SHP77 (cell line): ENCODE results near the gene CDK8.
A peak's percentile ranks its signal among the peaks of the same experiment; 100 is the strongest.
"Not testable (repeated sequence)": the region's sequence is repeated elsewhere in the genome, so short reads cannot be mapped to it uniquely, and the experiment has no call there.

Experiments
- DNase-seq, 2 experiments: peaks; one replicate each; lab custom pipeline; 2025; lab: John Stamatoyannopoulos, UW

Gene CDK8

DNA sequence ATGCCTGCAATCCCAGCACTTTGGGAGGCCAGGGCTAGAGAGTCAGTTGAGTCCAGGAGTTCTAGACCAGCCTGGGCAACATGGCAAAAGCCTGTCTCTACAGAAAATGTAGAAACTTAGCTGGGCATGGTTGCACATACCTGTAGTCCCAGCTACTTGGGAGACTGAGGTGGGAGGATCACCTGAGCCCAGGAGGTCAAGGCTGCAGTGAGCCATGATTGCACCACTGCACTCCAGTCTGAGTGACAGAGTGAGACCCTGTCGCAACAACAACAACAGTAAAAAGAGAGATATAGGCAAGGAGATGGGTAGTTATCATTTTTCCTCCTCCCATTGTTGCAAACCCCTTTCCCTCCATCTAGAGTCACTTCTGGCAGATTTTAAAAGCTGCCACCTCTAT is 62.2 kb downstream of the CDK8 start:
- not testable (repeated sequence) for DNase-seq

DNA sequence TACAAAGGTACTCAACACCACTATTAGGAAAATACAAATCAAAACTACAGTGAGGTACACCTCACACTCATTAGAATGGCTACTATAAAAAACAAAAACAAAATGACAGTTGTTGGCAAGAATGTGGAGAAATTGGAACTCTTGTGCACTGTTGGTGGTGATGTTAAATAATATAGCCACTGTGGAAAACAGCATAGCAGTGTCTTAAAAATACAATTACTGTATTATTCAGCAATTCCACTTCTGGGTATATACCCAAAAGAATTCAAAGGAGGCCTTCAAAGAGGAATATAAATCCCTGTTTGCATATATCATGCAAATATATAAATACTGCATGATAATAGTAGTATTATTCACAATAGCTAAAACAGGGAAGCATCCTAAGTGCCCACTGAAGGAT is 66.8 kb downstream of the CDK8 start:
- DNase-seq = no peak

DNA sequence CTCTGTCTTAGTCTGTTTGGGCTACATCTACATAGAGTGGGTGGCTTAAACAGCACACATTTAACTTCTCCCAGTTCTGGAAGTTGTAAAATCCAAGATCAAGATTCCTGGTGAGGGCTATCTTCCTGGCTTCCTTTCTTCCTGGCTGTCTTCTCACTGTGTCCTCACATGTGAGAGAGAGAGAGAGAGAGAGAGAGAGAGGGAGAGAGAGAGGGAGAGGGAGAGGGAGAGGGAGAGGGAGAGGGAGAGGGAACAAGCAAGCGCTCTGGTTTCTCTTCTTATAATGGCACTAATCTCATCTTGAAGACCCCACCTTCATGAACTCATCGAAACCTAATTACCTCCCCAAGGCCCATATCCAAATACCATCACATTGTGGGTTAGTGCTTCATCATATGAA is 69.2 kb downstream of the CDK8 start:
- no peak for DNase-seq

DNA sequence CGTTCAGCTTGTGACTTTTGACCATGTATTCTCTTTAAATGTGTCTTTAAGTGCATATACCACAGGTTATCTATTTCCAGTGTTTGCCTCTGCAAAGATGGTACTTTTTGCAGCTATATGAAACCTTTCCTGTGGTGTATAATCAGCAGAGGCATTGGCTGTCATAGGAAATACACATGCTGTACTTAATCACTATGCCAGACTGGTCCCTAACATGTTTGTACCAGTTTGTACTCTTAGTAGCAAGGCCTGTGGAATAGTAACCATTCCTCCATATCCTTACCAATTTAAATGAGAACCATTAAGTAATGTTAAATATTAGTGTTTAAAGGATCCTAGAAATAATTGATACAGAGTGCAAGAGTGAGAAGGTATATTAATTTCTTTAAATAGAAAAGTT is 69.8 kb downstream of the CDK8 start:
- DNase-seq = no peak

DNA sequence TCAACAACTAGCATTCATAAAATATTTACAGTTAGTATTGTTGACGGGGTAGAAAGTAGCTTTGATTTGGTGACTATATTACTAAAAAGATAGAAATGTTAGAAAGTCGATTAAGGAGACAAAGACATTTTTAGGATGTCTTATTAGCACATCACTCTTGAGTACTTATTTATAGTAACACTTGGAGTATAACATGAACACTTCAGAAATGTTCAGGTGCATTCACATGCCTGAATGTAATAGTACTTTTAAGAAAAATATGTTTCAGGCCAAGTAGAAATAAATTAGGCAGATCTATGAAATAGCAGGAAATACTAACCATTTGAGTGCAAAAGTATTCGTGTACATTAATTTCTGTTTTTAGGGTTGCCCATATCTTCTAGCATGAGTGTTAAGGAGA is 70.4 kb downstream of the CDK8 start:
- no peak for DNase-seq

DNA sequence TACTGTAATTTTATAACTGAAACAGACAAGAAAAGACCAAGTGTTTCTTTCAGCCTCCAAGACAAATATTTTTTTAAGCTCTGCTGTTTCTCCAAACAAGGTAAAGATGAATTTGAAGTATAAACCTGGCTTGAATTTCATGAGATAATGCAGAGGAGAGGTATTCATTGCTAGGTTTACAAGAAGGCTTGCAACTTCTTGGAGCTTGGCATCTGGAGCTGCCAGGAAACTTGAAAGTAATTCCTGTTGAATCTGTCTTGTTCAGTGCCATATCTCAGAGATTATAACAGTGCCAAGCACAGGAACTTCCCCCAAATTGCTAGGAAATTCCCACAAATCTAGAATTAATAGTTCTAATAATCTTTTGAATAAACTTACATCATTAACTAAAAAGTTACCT is 70.9 kb downstream of the CDK8 start:
- no peak for DNase-seq

DNA sequence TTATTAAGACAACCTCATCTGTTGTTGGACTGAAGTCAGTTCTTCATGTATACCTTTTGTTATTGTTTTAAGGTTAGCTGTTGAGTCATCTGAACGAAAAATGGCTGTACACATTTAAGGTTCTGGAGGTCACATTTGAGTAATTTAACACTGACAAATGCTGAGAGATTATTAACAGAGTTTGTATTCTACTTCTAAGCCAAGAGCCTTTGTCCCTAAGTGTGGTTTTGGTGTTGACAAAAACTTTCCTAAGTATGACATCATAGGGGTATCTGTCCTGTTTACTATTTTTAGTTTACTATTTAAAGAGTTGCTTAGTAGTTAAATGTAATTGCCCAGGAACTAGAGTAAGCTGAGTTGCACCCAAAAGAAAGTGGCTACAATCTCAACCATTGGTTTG is 71.9 kb downstream of the CDK8 start:
- DNase-seq = no peak

DNA sequence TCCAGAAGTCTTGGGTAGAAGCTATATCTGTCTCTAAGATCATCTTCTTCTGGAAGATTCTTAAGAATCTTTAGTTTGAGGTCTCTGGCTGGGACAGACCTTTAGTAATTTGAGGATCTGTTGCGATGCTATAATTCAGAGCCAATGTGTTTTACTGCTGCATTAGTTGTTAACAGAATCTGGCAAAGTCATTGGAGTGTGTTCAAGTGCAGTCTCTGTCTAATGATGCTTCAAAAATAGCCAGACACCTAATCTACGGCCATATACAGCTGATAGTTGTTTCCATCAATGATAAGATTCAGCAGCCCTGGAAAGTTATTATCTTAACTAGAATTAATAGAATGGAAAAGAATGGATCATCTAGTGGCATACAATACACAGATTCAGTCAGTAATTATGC is 72.6 kb downstream of the CDK8 start:
- no peak for DNase-seq

DNA sequence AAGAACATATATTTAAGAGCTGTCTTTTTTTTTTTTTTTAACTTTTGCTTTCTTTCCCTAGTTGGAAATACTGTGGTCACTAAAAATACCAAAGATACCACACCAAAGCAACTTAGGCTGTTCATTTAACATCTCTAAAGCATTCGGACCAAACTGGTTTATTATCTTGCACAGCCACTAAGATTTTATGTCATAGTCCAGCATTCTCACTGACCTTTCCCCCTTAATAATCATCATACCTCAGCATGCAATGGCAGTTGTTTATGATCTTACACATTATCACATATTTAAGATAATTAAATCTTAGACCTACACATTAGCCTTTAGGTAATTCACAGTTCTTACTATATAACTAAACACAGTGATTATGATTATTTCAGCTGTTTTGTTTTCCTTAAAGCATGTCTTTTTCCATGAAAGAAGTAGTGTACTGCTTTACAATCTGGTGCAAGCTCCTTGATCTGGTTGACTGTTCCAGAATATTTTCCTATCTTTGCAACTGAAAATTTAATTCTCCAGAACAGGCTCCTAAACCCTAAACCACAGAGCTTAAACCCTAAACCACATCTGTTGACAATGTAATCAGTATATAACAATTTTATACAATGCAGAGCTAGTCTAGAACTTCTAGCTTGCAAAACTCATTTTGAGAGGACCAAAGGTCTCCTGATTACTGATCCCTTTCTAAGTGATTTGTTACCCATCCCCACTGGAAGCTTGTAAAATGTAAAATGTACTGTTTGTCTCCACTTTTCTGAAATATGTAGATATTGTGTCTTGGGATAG is 74.2 kb downstream of the CDK8 start:
- no peak for DNase-seq

DNA sequence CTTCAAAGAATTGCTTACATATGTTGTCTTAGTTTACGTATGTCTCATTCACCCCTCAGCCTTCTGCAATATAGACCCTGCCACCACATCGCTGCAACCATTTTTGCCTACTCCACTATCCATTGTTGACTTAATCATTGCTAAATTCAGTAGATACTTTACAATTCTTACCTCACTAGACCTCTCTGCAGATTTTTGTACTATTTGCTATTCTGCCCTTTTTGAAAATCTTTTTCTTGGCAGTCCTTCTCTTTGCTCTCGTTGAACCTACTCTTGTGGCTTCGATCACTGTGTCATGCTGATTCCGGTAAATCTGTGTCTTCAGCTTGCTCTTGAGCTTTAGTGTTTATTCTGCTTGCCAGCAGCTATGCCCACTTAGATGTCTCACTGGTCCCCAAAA is 81.2 kb downstream of the CDK8 start:
- DNase-seq = no peak

DNA sequence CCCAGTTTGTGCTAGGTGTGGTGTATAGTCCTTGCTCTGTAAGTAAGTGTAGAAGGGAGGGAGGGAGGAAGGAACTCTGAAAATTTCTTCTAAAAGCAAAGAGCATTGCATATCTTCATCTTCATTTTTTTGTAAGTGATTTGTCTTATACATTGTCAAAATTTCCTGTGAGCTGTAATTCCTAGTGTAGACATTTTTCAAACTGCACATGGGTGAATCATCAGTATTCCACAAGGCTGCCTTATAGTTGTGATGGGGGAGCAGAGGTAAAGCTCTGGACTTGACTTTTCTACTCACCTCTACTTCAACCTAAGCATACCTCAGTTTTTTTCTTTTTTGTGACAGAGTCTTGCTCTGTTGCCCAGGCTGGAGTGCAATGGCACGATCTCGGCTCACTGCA is 86.9 kb downstream of the CDK8 start:
- no peak for DNase-seq

DNA sequence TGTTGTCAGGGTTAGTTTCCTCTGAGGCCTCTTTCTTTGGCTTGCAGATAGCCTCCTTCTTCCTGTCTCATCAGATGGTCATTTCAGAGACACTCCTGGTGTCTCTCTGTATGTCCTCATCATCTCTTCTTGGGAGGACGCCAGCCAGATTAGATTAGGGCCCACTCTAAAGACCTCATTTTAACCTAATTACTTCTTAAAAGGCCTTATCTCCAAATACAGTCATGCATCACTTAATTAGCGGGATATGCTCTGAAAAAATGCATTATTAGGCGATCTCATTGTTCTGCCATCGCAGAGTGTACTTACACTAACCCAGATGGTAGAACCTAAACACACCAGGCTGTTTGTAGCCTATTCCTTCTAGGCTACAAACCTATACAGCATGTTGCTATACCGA is 89.0 kb downstream of the CDK8 start:
- DNase-seq = no peak

DNA sequence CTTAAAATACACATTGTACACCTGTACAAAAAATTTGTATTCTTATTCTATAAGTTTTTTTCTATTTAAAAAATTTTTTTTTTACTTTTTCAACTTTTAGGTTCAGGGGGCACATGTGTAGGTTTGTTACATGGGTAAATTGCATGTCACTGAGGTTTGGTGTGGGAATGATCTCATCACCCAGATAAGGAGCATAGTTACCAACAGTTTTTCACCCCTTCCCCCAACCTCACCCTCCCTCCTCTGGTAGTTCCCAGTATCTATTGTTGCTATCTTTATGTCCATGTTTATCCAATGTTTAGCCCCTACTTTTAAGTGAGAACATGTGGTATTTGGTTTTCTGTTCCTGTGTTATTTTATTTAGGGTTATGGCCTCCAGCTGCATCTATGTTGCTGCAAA is 89.9 kb downstream of the CDK8 start:
- DNase-seq = no peak

DNA sequence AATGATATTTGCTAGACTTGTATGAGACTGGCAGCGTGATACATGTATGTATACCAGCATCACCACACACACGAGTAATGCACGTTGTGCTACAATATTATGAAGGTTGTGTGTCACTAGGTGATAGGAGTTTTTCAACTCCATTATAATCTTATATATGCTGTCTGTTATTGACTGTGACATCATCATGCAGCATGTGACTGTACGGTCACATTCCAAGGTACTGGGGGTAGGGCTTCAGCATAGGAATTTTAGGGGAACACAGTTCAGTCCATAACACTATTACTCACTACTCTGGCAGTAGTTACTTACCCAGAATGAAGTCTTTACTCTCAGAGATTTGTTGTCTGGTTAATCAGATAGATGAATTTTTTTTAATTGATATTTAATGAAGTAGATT is 91.1 kb downstream of the CDK8 start:
- DNase-seq = no peak

DNA sequence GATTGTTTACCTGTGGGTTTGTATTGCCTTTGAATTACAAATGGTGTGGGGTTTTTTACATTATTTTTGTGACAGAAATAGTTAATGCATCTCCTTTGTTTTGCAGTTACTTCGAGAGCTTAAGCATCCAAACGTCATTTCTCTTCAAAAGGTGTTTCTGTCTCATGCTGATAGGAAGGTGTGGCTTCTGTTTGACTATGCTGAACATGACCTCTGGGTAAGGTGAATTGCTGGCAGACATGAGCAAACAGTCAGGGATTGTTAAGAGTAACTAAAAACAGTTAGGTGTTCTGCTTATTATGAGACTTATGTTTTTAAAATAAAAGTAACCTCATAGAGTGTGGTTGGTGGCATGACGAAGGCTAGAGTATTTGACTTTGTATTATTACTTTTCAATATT is 95.0 kb downstream of the CDK8 start:
- no peak for DNase-seq

DNA sequence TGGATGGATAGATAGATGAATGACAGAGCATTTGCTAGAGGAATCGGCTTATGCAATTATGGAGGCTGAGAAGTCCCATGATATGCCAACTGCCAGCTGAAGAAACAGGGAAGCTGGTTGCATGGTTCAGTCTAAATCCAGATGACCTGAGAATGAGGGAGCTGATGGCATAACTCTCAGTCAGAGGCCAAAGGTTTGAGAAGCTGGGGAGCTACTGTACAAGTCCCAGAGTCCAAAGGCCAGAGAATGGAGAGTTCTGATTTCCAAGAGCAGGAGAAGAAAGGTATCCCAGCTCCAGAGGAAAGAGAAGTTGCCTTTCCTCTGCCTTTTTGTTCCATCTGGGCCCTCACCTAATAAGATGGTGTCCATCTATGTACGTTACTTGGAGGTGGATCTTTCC is 108.3 kb downstream of the CDK8 start:
- no peak for DNase-seq

DNA sequence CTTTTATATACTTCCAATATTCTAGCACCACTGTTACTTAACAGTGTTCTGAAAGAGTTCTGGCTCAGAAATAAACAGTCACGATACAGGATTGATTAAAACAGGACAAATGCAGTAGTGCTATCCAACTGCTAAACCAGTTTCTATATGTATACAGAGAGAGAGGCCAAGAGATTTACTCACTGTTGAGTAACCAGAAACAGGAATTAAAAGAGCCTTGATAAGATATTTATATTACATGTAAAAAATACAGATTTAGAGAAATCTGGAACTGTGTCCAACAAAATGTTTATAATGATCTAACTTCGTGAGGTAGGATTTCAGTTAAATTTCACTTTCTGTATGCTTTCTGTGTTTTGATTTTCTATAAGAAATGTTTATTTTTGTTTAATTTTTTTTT is 116.6 kb downstream of the CDK8 start:
- DNase-seq = no peak

DNA sequence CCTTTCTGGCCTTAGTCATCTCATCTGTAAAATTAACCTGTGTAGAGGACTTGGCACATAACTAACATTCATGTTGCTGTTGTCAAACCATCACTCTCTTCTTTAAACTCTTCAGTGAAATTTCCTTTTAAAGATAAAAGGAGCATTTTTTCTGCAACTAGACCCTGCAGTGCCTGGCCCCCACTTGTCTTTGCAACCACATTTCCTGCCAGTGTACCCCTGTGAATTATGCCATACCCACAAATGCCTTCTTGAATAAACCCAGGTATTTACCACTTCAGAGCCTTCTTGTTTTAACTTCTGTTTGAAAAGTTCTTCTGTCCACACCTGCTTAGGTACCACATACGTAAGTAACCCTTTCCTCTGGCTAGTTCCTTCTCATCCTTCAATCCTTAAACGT is 118.8 kb downstream of the CDK8 start:
- no peak for DNase-seq

DNA sequence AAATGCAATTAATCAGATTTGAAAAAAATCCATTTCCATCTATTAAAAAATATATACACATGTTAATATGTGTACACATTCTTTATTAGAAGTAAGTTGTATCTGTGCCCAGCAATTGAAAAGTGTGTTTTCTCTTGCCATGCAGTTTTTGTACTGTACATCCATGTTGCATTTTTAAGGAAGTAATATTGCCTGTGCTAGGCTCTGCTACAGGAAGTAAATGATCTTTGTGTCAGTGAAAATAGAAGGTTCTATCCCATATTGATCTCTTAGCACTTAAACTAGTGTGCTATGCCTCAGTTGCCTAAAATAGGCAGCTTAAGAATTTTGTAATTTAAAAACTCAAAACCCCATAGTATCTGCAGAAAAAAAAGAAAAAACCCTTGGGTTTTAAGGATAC is 122.5 kb downstream of the CDK8 start:
- DNase-seq = no peak

DNA sequence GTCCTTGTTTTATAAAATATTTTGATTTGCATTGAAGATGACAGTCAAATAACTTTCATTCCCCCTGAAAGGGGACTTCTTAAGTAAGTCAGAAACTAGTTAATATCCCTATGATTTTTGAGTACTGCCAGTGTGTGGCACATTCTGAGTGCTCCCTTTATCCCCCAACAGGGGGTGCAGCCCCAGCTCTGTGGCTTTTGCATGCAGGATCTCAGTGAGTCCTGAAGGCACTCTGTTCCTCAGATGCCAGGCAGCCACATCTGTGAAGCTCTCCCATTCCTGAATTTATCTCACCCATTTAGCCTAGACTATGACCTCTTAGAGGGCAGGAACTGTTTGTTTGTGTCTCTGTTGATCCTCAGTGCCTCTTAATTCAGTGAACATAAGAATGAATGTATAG is 123.1 kb downstream of the CDK8 start:
- peak in 1 of 2 experiments; percentile 3 for DNase-seq

DNA sequence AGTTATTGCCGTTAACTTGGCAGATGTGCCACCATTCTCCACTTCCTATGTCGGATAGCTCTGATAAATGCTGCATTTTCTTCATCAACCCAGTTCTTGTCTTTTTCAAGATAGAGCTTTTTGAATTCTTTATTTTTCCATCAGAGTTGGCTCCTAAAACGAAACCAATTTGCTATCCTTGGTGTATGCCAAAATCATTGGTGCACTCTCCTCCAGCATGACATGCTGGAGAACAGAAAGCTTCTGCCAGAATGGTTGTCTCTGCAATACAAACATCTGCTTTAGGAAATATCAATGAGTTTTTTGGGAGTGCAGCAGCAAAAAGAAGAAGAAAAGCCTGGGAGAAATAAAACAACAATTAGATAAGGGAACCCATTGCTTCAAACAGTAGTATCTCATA is 124.2 kb downstream of the CDK8 start:
- DNase-seq = no peak

DNA sequence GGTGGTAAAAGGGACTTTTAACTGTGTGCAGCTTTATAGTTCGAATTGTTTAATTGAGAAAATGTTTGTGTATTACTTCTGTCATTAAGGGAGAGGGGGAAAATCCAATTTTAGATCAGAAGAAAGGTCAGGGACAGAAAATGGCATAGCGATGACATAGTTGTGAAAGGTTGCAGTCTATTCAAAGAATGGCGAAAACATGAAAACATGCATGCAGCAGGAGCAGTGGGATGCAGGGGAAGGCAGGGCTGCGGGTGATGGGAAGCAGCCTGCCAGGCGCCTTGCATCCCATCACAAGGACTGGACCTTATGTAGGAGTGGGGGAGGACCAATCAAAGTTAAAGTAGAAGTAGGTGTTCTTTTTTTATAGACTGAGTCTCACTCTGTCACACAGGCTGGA is 125.9 kb downstream of the CDK8 start:
- no peak for DNase-seq

DNA sequence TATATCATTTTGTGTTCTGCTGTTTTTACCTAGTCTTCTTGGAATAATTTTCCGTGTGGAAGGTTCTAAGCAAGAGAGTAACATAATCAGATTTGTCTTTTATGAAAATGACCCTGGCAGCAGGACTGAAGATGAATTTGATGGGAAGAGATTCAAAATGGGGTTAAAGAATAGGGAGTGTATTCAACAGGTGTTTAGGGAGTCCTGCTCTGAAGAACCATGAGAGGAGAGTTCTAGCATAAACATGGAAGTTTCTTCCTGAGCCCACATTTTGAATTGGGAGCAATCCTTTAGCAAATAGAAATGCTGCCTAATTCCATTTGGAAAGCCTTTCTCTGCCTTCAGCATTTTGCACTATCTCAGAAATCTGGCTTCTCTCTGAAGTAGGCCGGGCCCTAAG is 127.0 kb downstream of the CDK8 start:
- DNase-seq = no peak

DNA sequence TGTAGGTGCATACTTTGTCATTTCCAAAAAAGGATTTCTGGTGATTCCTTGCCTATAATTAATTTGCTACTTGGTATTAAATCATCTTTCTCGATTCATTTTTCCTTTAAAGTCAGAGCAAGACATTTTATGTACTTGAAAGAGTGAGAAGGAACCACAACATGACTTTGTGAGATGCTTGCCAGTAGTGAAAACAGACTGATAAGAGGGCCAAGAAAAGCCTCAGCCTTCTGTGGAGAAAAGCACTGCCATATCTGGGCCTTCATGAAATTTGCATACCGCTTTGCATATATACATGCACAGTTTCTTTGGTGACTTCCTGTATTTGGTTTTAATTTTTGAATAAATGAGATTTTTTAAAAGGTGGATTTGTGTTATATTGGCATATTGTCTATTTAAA is 128.4 kb downstream of the CDK8 start:
- DNase-seq = no peak

DNA sequence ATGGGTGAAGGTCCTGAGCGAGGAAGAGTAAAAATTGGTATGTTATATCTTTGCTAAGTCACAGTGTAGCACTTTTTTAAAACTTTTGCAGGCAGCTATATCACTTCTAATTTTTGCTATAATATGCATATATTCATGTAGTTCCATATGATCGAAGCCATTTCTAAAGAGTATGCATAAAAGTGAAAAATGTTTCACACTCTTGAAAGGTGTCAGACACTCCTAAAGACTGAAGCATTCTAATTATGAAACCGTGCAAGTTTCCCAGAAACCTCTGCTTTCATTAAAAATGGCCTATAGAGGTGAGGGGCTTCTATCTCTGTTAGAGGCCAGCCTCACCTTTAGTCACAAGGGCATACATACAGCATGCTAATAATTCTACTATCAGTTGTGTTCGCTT is 128.9 kb downstream of the CDK8 start:
- DNase-seq = no peak
